ENCODE measurements around the gene PLEKHA6. TPM values are rescaled to one million over a fixed set of nuclear protein-coding genes. Genes with fewer than 3 reads are reported as not detected.

The PLEKHA6 gene
- total and polyA plus RNA-seq, 8 donors: 9.5 to 23.8 (median 15.0) TPM

GRCh38 chr1:204262506-204263253 lies 97.0 kb downstream of the PLEKHA6 start:
- WGBS, 2 donors: 87 to 88% methylated on average over 13 of the region's 13 CpGs
- no peak for DNase-seq
- TF ChIP-seq, protein P1, sequence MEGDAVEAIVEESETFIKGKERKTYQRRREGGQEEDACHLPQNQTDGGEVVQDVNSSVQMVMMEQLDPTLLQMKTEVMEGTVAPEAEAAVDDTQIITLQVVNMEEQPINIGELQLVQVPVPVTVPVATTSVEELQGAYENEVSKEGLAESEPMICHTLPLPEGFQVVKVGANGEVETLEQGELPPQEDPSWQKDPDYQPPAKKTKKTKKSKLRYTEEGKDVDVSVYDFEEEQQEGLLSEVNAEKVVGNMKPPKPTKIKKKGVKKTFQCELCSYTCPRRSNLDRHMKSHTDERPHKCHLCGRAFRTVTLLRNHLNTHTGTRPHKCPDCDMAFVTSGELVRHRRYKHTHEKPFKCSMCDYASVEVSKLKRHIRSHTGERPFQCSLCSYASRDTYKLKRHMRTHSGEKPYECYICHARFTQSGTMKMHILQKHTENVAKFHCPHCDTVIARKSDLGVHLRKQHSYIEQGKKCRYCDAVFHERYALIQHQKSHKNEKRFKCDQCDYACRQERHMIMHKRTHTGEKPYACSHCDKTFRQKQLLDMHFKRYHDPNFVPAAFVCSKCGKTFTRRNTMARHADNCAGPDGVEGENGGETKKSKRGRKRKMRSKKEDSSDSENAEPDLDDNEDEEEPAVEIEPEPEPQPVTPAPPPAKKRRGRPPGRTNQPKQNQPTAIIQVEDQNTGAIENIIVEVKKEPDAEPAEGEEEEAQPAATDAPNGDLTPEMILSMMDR (IDR thresholded peaks at IDR 0.05): no peak
- no peaks in the 10 kb centered on the region for H3K9me3 ChIP-seq
- H3K4me1 ChIP-seq: peaks cover 20 to 37% (median 21%) of the 10 kb centered on the region in 3 donors
- no peaks in the 10 kb centered on the region for H3K27me3 ChIP-seq
- H3K36me3 ChIP-seq: peaks cover 0 to 6% (median 0%) of the 10 kb centered on the region in 3 donors
- no peak for FAIRE-seq
- intact Hi-C loops (cut with DNase I): no loop called here
- no peak for ATAC-seq
- H3K27ac ChIP-seq: peak overlapping the region in 1 of 4 donors; percentile 37
- H3K4me3 ChIP-seq: no peak overlapping the region

DNA sequence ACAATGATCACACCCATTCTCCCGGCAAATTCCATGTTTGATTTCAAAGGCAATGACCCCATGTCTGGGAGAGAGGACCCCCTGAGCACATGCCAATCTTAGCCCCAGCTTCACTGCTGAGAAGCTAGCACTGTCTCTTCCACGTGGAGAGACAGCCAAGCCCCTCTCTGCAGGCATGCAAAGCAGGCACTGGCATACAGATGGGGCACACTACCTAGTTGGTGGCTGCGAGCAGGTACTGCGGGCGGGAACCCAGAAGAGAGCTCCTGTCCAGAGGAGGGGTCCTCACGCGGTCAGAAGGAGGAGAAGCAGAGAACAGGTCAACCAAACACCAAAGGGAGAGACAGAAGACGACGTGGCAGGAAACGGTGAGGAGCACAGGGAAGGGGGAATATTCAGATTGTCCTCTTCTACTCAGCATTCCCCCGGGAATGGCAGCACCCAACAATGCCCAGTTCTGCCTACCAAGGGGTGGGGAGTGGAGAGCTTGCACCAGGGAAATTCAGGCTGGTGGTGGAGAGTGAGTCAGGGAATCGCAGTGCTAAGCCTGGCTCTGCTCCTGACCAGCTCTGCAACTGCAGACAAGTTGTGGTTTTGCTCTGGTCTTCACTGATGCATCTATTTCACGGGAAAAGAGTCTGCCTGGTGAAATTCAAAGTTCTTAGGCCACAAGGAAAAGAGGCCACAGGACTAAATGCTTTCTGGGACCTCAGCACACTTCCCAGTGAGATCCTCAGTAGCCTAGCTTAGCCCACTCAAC lies 97.8 kb downstream of the PLEKHA6 start:
- DNase-seq (no peak), ATAC-seq (no peak), FAIRE-seq (no peak)
- no peaks in the 10 kb centered on the region for H3K27me3 ChIP-seq
- peaks cover 13 to 31% (median 15%) of the 10 kb centered on the region in 3 donors for H3K4me1 ChIP-seq
- 82% methylated on average over 13 of the region's 13 CpGs for WGBS, 2 donors
- H3K27ac ChIP-seq: no peak overlapping the region
- H3K4me3 ChIP-seq: no peak overlapping the region
- intact Hi-C loops (cut with DNase I): no loop called here
- TF ChIP-seq, protein P1 (IDR thresholded peaks at IDR 0.05): no peak
- no peaks in the 10 kb centered on the region for H3K9me3 ChIP-seq
- H3K36me3 ChIP-seq: peaks cover 0 to 7% (median 6%) of the 10 kb centered on the region in 3 donors

DNA sequence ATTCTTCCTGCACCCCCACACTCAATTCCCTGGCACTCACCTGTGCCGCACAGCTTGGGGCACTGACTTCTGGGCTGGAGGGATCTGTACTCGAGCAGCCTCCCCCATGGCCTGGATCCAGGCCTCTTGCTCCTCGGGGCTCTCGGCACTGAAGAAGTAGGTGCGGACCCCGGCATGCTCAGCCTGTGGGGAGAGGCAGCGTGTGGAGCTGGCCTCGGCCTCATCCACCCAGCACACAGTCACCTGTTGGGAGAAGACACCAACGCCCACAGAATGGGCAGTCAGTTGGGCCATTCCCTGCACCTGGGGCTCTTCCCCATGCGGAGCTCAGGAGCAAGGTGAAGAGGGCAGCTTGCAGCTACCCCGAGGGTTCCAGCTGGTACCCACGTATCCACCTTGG lies 98.5 kb downstream of the PLEKHA6 start:
- DNase-seq: no peak
- no peak for ATAC-seq
- Histone ChIP-seq H3K9me3 (no peaks in the 10 kb centered on the region), H3K4me3 (no peak overlapping the region), H3K27me3 (no peaks in the 10 kb centered on the region), H3K4me1 (peaks cover 7 to 24% (median 8%) of the 10 kb centered on the region in 3 donors), H3K36me3 (peaks cover 0 to 12% (median 6%) of the 10 kb centered on the region in 3 donors), H3K27ac (no peak overlapping the region)
- TF ChIP-seq, protein P1 (IDR thresholded peaks at IDR 0.05): no peak
- intact Hi-C loops (cut with DNase I): no loop called here
- no peak for FAIRE-seq
- WGBS, 2 donors: 89 to 94% methylated on average over 12 of the region's 12 CpGs

- Histone ChIP-seq H3K4me1 (peaks cover 1 to 19% (median 3%) of the 10 kb centered on the region in 3 donors), H3K27ac (no peak overlapping the region), H3K27me3 (no peaks in the 10 kb centered on the region), H3K9me3 (no peaks in the 10 kb centered on the region), H3K36me3 (peaks cover 0 to 12% (median 6%) of the 10 kb centered on the region in 3 donors), H3K4me3 (no peak overlapping the region)
- intact Hi-C loops (cut with DNase I): no loop called here
- 75 to 79% methylated on average over 14 of the region's 14 CpGs for WGBS, 2 donors
- ATAC-seq (no peak), FAIRE-seq (no peak), DNase-seq (no peak)
- TF ChIP-seq, protein P1 (IDR thresholded peaks at IDR 0.05): no peak
These were observed 99.0 kb downstream of the PLEKHA6 start for GRCh38 chr1:204260601-204261197.
